MM.1S (cell line): ENCODE measurements around the gene SRP14.

Experiments used
- DNase-seq: peaks from one replicate; pipeline ENCODE4 v3.0.0-alpha.2; 2015
- H2AFZ ChIP-seq: fragments of 300-600 bp; sonication (generic); 2 replicates; pipeline ENCODE4 v1.6.0; 2016; ENCODE audit warnings: antibody characterized with exemption, low read length
- H3F3A ChIP-seq: fragments of 300-600 bp; sonication (generic); 2 replicates; pipeline ENCODE4 v1.6.1; 2016; ENCODE audit warnings: mild to moderate bottlenecking, antibody characterized with exemption, low read length, moderate library complexity, mixed read lengths; ENCODE audit not compliant: insufficient read depth
- H3K27ac ChIP-seq: fragments of 300-600 bp; sonication (generic); 2 replicates; pipeline ENCODE4 v1.5.1; 2016; ENCODE audit warnings: mild to moderate bottlenecking, low read length
- H3K27me3 ChIP-seq: fragments of 300-600 bp; sonication (generic); replicated peaks from 2 replicates; pipeline ENCODE4 v1.6.0; 2016; ENCODE audit warnings: low read length; ENCODE audit not compliant: insufficient read depth
- H3K36me3 ChIP-seq: fragments of 300-600 bp; sonication (generic); replicated peaks from 2 replicates; pipeline ENCODE4 v1.6.1; 2016; ENCODE audit warnings: mild to moderate bottlenecking, low read length, mixed read lengths; ENCODE audit not compliant: insufficient read depth
- H3K4me1 ChIP-seq: fragments of 300-600 bp; sonication (generic); 2 replicates; pipeline ENCODE4 v1.6.1; 2016; ENCODE audit warnings: low read length, mixed read lengths
- H3K4me2 ChIP-seq: fragments of 300-600 bp; sonication (generic); 2 replicates; pipeline ENCODE4 v1.6.0; 2016; ENCODE audit warnings: low read depth, low read length
- H3K4me3 ChIP-seq: fragments of 300-600 bp; sonication (generic); 2 replicates; pipeline ENCODE4 v1.5.1; 2016; ENCODE audit warnings: low read length, mixed read lengths
- H3K79me2 ChIP-seq: fragments of 300-600 bp; sonication (generic); 2 replicates; pipeline ENCODE4 v1.6.1; 2016; ENCODE audit warnings: mixed run types, low read length, mixed read lengths
- H3K9ac ChIP-seq: fragments of 300-600 bp; sonication (generic); 2 replicates; pipeline ENCODE4 v1.6.1; 2016; ENCODE audit warnings: low read length, mixed read lengths
- H3K9me2 ChIP-seq: fragments of 300-600 bp; sonication (generic); replicated peaks from 2 replicates; pipeline ENCODE4 v1.6.1; 2016; ENCODE audit warnings: mild to moderate bottlenecking, low read length, mixed read lengths; ENCODE audit not compliant: insufficient read depth
- H3K9me3 ChIP-seq: fragments of 300-600 bp; sonication (generic); replicated peaks from 2 replicates; pipeline ENCODE4 v1.6.1; 2016; ENCODE audit warnings: mild to moderate bottlenecking, low read length, mixed read lengths; ENCODE audit not compliant: insufficient read depth
- H4K20me1 ChIP-seq: fragments of 300-600 bp; sonication (generic); 2 replicates; pipeline ENCODE4 v1.6.1; 2016; ENCODE audit warnings: mild to moderate bottlenecking, low read length, moderate library complexity, mixed read lengths; ENCODE audit not compliant: insufficient read depth
- CTCF ChIP-seq: fragments of 300-600 bp; sonication (generic); IDR thresholded peaks from 2 replicates; pipeline ENCODE4 v1.5.1; 2016; ENCODE audit warnings: antibody characterized with exemption, low read length, mixed read lengths
- EZH2 ChIP-seq: fragments of 300-600 bp; sonication (generic); optimal IDR thresholded peaks from 2 replicates; pipeline ENCODE3; 2017; ENCODE audit warnings: low read depth, mild to moderate bottlenecking, antibody characterized with exemption, low read length, mixed read lengths
- EZH2phosphoT487 ChIP-seq: fragments of 300-600 bp; sonication (generic); IDR thresholded peaks from 2 replicates; pipeline ENCODE4 v1.6.1; 2018; ENCODE audit warnings: antibody characterized with exemption, low read length

The SRP14 gene

GRCh38 chr15:40038638-40039543, at the start of gene SRP14:
SRP14 (minus strand) TSS chr15:40039181; CDS start chr15:40039116, 65 bp downstream.
- H3F3A ChIP-seq, result peaks cover 9% of the 10 kb centered on the region
- no peaks in the 10 kb centered on the region for H3K9me3 ChIP-seq
- peaks cover 43% of the 10 kb centered on the region for H3K79me2 ChIP-seq
- H3K4me2 ChIP-seq, result peak within 1 kb of the TSS; percentile 70
- peaks cover 8% of the 10 kb centered on the region for H3K4me1 ChIP-seq
- TF ChIP-seq EZH2 (no peak), EZH2phosphoT487 (no peak), CTCF (no peak)
- no peaks in the 10 kb centered on the region for H4K20me1 ChIP-seq
- H2AFZ ChIP-seq, result peak within 1 kb of the TSS; percentile 94
- H3K9me2 ChIP-seq, result no peaks in the 10 kb centered on the region
- H3K36me3 ChIP-seq, result peaks cover 25% of the 10 kb centered on the region
- H3K27me3 ChIP-seq, result no peaks in the 10 kb centered on the region
- peak; percentile 95 for DNase-seq
- H3K9ac ChIP-seq, result peak within 1 kb of the TSS; percentile 90
- peak within 1 kb of the TSS; percentile 90 for H3K4me3 ChIP-seq
- H3K27ac ChIP-seq, result peak within 1 kb of the TSS; percentile 67; the same call in 1 of the 2 replicates

GRCh38 chr15:40087991-40088928, 49.3 kb upstream of the SRP14 start:
- Histone ChIP-seq H3K36me3 (no peaks in the 10 kb centered on the region), H3K9me3 (no peaks in the 10 kb centered on the region), H3K27me3 (no peaks in the 10 kb centered on the region), H4K20me1 (no peaks in the 10 kb centered on the region), H3K4me3 (no peak overlapping the region), H3K4me2 (no peak overlapping the region), H3K9me2 (no peaks in the 10 kb centered on the region), H3K4me1 (no peaks in the 10 kb centered on the region), H3F3A (no peaks in the 10 kb centered on the region), H2AFZ (no peak overlapping the region), H3K27ac (no peak overlapping the region), H3K9ac (no peak overlapping the region), H3K79me2 (peaks cover 10% of the 10 kb centered on the region; the same call in 1 of the 2 replicates)
- TF ChIP-seq EZH2phosphoT487 (no peak), CTCF (no peak), EZH2 (no peak)
- no peak for DNase-seq

- Histone ChIP-seq H4K20me1 (no peaks in the 10 kb centered on the region), H3K9me3 (no peaks in the 10 kb centered on the region), H3K4me1 (peaks cover 3% of the 10 kb centered on the region; the same call in 1 of the 2 replicates), H3K27ac (no peak overlapping the region), H3F3A (no peaks in the 10 kb centered on the region), H3K27me3 (no peaks in the 10 kb centered on the region), H3K4me3 (no peak overlapping the region), H2AFZ (no peak overlapping the region), H3K79me2 (peaks cover under 1% of the 10 kb centered on the region; the same call in 1 of the 2 replicates), H3K4me2 (no peak overlapping the region), H3K9ac (no peak overlapping the region), H3K9me2 (no peaks in the 10 kb centered on the region), H3K36me3 (no peaks in the 10 kb centered on the region)
- DNase-seq, result no peak
- TF ChIP-seq CTCF, result no peak
- TF ChIP-seq EZH2, result no peak
- TF ChIP-seq EZH2phosphoT487, result no peak
Measured at GRCh38 chr15:40087068-40087810, 48.3 kb upstream of the SRP14 start.
